HepG2 (cell line): ENCODE results near the gene TMEM250. TPM values are rescaled to one million over a fixed set of nuclear protein-coding genes. Genes with fewer than 3 reads are reported as not detected.
A peak's percentile ranks its signal among the peaks of the same experiment; 100 is the strongest.

Experiments used
- ADNP ChIP-seq: sonication (generic); formaldehyde crosslinking; IDR thresholded peaks from 2 replicates; pipeline ENCODE4 v1.4.0; 2020; ENCODE audit warnings: missing genetic modification reagents
- ATAD3A ChIP-seq: sonication (generic); formaldehyde crosslinking; IDR thresholded peaks from 2 replicates; pipeline ENCODE4 v1.4.0; 2020; ENCODE audit warnings: missing genetic modification reagents
- CBFB ChIP-seq: sonication (generic); formaldehyde crosslinking; IDR thresholded peaks from 2 replicates; pipeline ENCODE4 v1.4.0; 2020; ENCODE audit warnings: missing genetic modification reagents
- CCAR2 ChIP-seq: fragments of 200-400 bp; formaldehyde crosslinking; optimal IDR thresholded peaks from 2 replicates; pipeline ENCODE3; 2018; ENCODE audit warnings: low read depth, mild to moderate bottlenecking, low read length, moderate library complexity
- CEBPG ChIP-seq: IDR thresholded peaks from 2 replicates; pipeline ENCODE4 v1.6.1; 2016
- CHD2 ChIP-seq: IDR thresholded peaks from 2 replicates; pipeline ENCODE4 v1.6.1; 2011; ENCODE audit warnings: low read depth, low read length, improper control_type of control experiment
- GRHL1 ChIP-seq: sonication (generic); formaldehyde crosslinking; conservative IDR thresholded peaks from 2 replicates; pipeline ENCODE4 v1.8.0; 2022; ENCODE audit warnings: missing genetic modification reagents
- HMG20A ChIP-seq: IDR thresholded peaks from 2 replicates; pipeline ENCODE4 v1.6.1; 2016; ENCODE audit warnings: borderline replicate concordance
- MAFF ChIP-seq: IDR thresholded peaks from 2 replicates; pipeline ENCODE4 v1.6.1; 2011; ENCODE audit warnings: low read depth, low read length, improper control_type of control experiment
- MYC ChIP-seq: sonication (generic); formaldehyde crosslinking; IDR thresholded peaks from 2 replicates; pipeline ENCODE4 v1.9.0; 2021; ENCODE audit warnings: missing genetic modification reagents, borderline replicate concordance
- REL ChIP-seq: sonication (generic); formaldehyde crosslinking; conservative IDR thresholded peaks from 2 replicates; pipeline ENCODE4 v1.8.0; 2022; ENCODE audit warnings: mild to moderate bottlenecking, missing genetic modification reagents, moderate library complexity
- RXRA ChIP-seq: sonication (generic); formaldehyde crosslinking; IDR thresholded peaks from 2 replicates; pipeline ENCODE4 v1.5.1; 2020; ENCODE audit warnings: missing genetic modification reagents
- TFAP4 ChIP-seq: sonication (generic); IDR thresholded peaks from 2 replicates; pipeline ENCODE4 v1.6.1; 2016; ENCODE audit warnings: low read depth, borderline replicate concordance
- USF2 ChIP-seq, 2 experiments: sonication (generic) in 1 of 2; formaldehyde crosslinking in 1 of 2; IDR thresholded peaks; 2 replicates each; pipeline versions ENCODE4 v1.5.1 to v1.6.1; 2011 to 2020; ENCODE audit warnings: borderline replicate concordance in 1 of 2, low read depth in 1 of 2, low read length in 1 of 2, mild to moderate bottlenecking in 1 of 2, missing genetic modification reagents in 1 of 2, moderate library complexity in 1 of 2
- ZBTB14 ChIP-seq: sonication (generic); formaldehyde crosslinking; IDR thresholded peaks from 2 replicates; pipeline ENCODE4 v1.4.0; 2020; ENCODE audit warnings: missing genetic modification reagents
- ZBTB4 ChIP-seq: sonication (generic); formaldehyde crosslinking; IDR thresholded peaks from 2 replicates; pipeline ENCODE4 v1.4.0; 2020; ENCODE audit warnings: missing genetic modification reagents, mild to moderate bottlenecking, borderline replicate concordance
- ZNF292 ChIP-seq: sonication (generic); formaldehyde crosslinking; IDR thresholded peaks from 2 replicates; pipeline ENCODE4 v1.8.1; 2022; ENCODE audit warnings: mild to moderate bottlenecking, low read depth, missing genetic modification reagents, borderline replicate concordance
- ZNF350 ChIP-seq: sonication (generic); formaldehyde crosslinking; IDR thresholded peaks from 2 replicates; pipeline ENCODE4 v1.4.0; 2020; ENCODE audit warnings: mild to moderate bottlenecking, low read depth, missing genetic modification reagents, borderline replicate concordance
- ZNF552 ChIP-seq: sonication (generic); formaldehyde crosslinking; IDR thresholded peaks from 2 replicates; pipeline ENCODE4 v1.9.0; 2022; ENCODE audit warnings: missing genetic modification reagents, mild to moderate bottlenecking, borderline replicate concordance
- ZNF605 ChIP-seq: sonication (generic); formaldehyde crosslinking; IDR thresholded peaks from 2 replicates; pipeline ENCODE4 v1.8.0; 2022; ENCODE audit warnings: mild to moderate bottlenecking, missing genetic modification reagents
- polyA plus RNA-seq, 8 experiments: library from polyadenylated mRNA; depleted of rRNA in 3 of 8; stranded (reverse) in 7 of 8; unstranded in 1 of 8; fragments of >200 nt; fragmentation: Illumina TruSeq in 4 of 8; extraction: Trizol in 4 of 8; gene quantifications; 2 replicates each; pipeline versions ENCODE4 v1.2.1 to v1.2.3, GENCODE V29; 2011 to 2016; ENCODE audit warnings: low read depth in 4 of 8, missing spikeins in 1 of 8, mixed read lengths in 1 of 8; ENCODE audit not compliant: insufficient read depth in 1 of 8
- total RNA-seq, 5 experiments: library from RNA; depleted of rRNA; stranded (reverse); fragments of >200 nt; fragmentation: Illumina TruSeq; extraction: Trizol; gene quantifications; 2 replicates each; pipeline ENCODE4 v1.2.3, GENCODE V29; 2016; ENCODE audit warnings: low read depth in 1 of 5

TMEM250 gene
- total and polyA plus RNA-seq, 2 of the 13 experiments (the other 11 are each of a cell fraction or from before 2014, with no cell fraction given): 5.5 to 13.9 TPM

- TF ChIP-seq CCAR2 (no peak), ADNP (CRISPR knock-in tag) (no peak), MAFF (no peak), TFAP4 (0 out of 2 replicates have a peak, but pooled peaks have one; percentile 4), CHD2 (no peak), ZNF292 (CRISPR knock-in tag) (peak; percentile 48; the same call in 1 of the 2 replicates), ZBTB14 (CRISPR knock-in tag) (peak; percentile 30; the same call in 1 of the 2 replicates), ZBTB4 (CRISPR knock-in tag) (peak; percentile 65; the same call in 1 of the 2 replicates), MYC (CRISPR knock-in tag) (no peak; the same call in 1 of the 2 replicates), ATAD3A (CRISPR knock-in tag) (no peak), CEBPG (CRISPR knock-in tag) (peak; percentile 45; the same call in 1 of the 2 replicates), ZNF350 (CRISPR knock-in tag) (peak; percentile 32; the same call in 1 of the 2 replicates), USF2 (IDR thresholded peaks at IDR 0.05; ENCODE audit: low read depth, low read length) (peak; percentile 41; the same call in 1 of the 2 replicates), USF2 (CRISPR knock-in tag; IDR thresholded peaks at IDR 0.05; ENCODE audit: borderline replicate concordance) (peak; percentile 65; the same call in 1 of the 2 replicates), CBFB (CRISPR knock-in tag) (0 out of 2 replicates have a peak, but pooled peaks have one; percentile 28), ZNF605 (peak; percentile 59), HMG20A (CRISPR knock-in tag) (no peak), REL (CRISPR knock-in tag) (no peak), RXRA (CRISPR knock-in tag) (peak; percentile 26; the same call in 1 of the 2 replicates), GRHL1 (CRISPR knock-in tag) (no peak), ZNF552 (no peak)
Measured at GRCh38 chr9:136117291-136117915, 1.3 kb downstream of the TMEM250 start (continued).
